HCT116 (cell line): ENCODE data around the gene PROS1. TPM values are rescaled to one million over a fixed set of nuclear protein-coding genes. Genes with fewer than 3 reads are reported as not detected.
"Not testable (repeated sequence)": the region's sequence is repeated elsewhere in the genome, so short reads cannot be mapped to it uniquely, and the experiment has no call there.

Experiments used
- ATAC-seq: fragments of 200-7000 bp; cut with Tn5 transposase; 2 replicates; pipeline ENCODE4 v1.9.1; 2020; ENCODE audit warnings: mild to moderate bottlenecking, moderate library complexity
- BruUV-seq: library from RNA; stranded (reverse); fragments of 400-500 nt; replicated peaks from 2 replicates; lab custom pipeline; 2021; lab: Mats Ljungman, UMichigan
- CTCF ChIA-PET: fragments of 300-600 bp; sonication (Branson Sonifier 250); formaldehyde crosslinking; loops from one replicate; lab custom pipeline; 2021; ENCODE audit warnings: antibody characterized with exemption; lab: Charles Lee
- POLR2A ChIA-PET: fragments of 300-600, 350-600 bp; sonication (Branson Sonifier 250); formaldehyde crosslinking; loops from one replicate; lab custom pipeline; 2021; ENCODE audit warnings: antibody characterized with exemption; lab: Charles Lee
- RAD21 ChIA-PET, 2 experiments: fragments of 300-600 bp; sonication (Branson Sonifier 250); formaldehyde crosslinking; loops; one replicate each; lab custom pipeline; 2023; ENCODE audit warnings: low total read pairs in 2 of 2; ENCODE audit not compliant: uncharacterized antibody in 2 of 2, unreplicated experiment in 2 of 2, low non-redundant PET in 1 of 2; lab: Charles Lee
- DNase-seq: peaks from one replicate; pipeline ENCODE4 v3.0.0-alpha.2; 2010; ENCODE audit warnings: low read depth, low spot score
- H2AFZ ChIP-seq: fragments of 200-600 bp; shearing (Covaris generic), sonication (generic); 2 replicates; pipeline ENCODE4 v1.6.1; 2017; ENCODE audit warnings: low read depth, mixed run types, mixed read lengths, antibody characterized with exemption, low read length; ENCODE audit not compliant: poor library complexity, severe bottlenecking
- H3K27ac ChIP-seq: 2 replicates; pipeline ENCODE4 v1.5.1; 2012; ENCODE audit warnings: low read depth, low read length
- H3K27me3 ChIP-seq: fragments of 200-600 bp; sonication (generic); 2 replicates; pipeline ENCODE4 v1.6.1; 2016; ENCODE audit warnings: mixed run types, low read length, mixed read lengths; ENCODE audit not compliant: insufficient read depth
- H3K36me3 ChIP-seq, 2 experiments: fragments of 200-500 bp in 1 of 2; fragments of 200-600 bp in 1 of 2; sonication (Bioruptor generic) in 1 of 2; sonication (generic) in 1 of 2; 2 replicates each; pipeline versions ENCODE4 v1.5.1 to v1.6.1; 2014 to 2016; ENCODE audit warnings: low read length in 2 of 2, inconsistent platforms in 1 of 2, mixed read lengths in 1 of 2, mixed run types in 1 of 2; ENCODE audit not compliant: insufficient read depth in 2 of 2, control insufficient read depth in 1 of 2
- H3K4me1 ChIP-seq, 2 experiments: fragments of 200-600 bp in 1 of 2; sonication (generic) in 1 of 2; 2 replicates each; pipeline versions ENCODE4 v1.5.1 to v1.6.1; 2012 to 2017; ENCODE audit warnings: low read length in 2 of 2, inconsistent platforms in 1 of 2, mild to moderate bottlenecking in 1 of 2, mixed read lengths in 1 of 2, mixed run types in 1 of 2, moderate library complexity in 1 of 2; ENCODE audit not compliant: insufficient read depth in 2 of 2, control insufficient read depth in 1 of 2
- H3K4me2 ChIP-seq: fragments of 200-600 bp; sonication (generic); 2 replicates; pipeline ENCODE4 v1.6.1; 2017; ENCODE audit warnings: mixed run types, low read length, mixed read lengths
- H3K4me3 ChIP-seq, 2 experiments: fragments of 200-600 bp in 1 of 2; sonication (generic) in 1 of 2; replicated peaks in 1 of 2; 2 replicates each; pipeline ENCODE4 v1.5.1; 2011 to 2016; ENCODE audit warnings: low read length in 2 of 2, control low read depth in 1 of 2, low read depth in 1 of 2, mild to moderate bottlenecking in 1 of 2, mixed read lengths in 1 of 2, mixed run types in 1 of 2
- H3K79me2 ChIP-seq: fragments of 200-600 bp; sonication (generic); 2 replicates; pipeline ENCODE4 v1.6.1; 2017; ENCODE audit warnings: mild to moderate bottlenecking, mixed run types, low read length, moderate library complexity, mixed read lengths; ENCODE audit not compliant: insufficient read depth
- H3K9ac ChIP-seq: fragments of 200-600 bp; sonication (generic); 2 replicates; pipeline ENCODE4 v1.6.1; 2016; ENCODE audit warnings: low read length, mixed read lengths
- H3K9me2 ChIP-seq: fragments of 200-600 bp; sonication (generic), shearing (Covaris generic); 2 replicates; pipeline ENCODE4 v1.6.1; 2017; ENCODE audit warnings: mixed run types, mild to moderate bottlenecking, moderate library complexity; ENCODE audit not compliant: insufficient read depth
- H3K9me3 ChIP-seq, 2 experiments: fragments of 200-500 bp in 1 of 2; fragments of 200-600 bp in 1 of 2; sonication (Bioruptor generic) in 1 of 2; sonication (generic) in 1 of 2; 2 replicates each; pipeline ENCODE4 v1.6.1; 2014 to 2017; ENCODE audit warnings: low read length in 2 of 2, mixed read lengths in 2 of 2, inconsistent platforms in 1 of 2, low read depth in 1 of 2, mild to moderate bottlenecking in 1 of 2, mixed run types in 1 of 2, moderate library complexity in 1 of 2; ENCODE audit not compliant: control insufficient read depth in 1 of 2, insufficient read depth in 1 of 2
- H4K20me1 ChIP-seq: fragments of 200-600 bp; sonication (generic), shearing (Covaris generic); 2 replicates; pipeline ENCODE4 v1.6.1; 2017; ENCODE audit warnings: mixed run types, mild to moderate bottlenecking, moderate library complexity; ENCODE audit not compliant: insufficient read depth
- TCF7L2 ChIP-seq: IDR thresholded peaks from 2 replicates; pipeline ENCODE4 v1.7.0; 2011; ENCODE audit warnings: borderline replicate concordance, inconsistent platforms; ENCODE audit not compliant: insufficient read depth, insufficient read length; ENCODE audit errors: extremely low read depth
- intact Hi-C: fragments of 100-400 bp; cut with micrococcal nuclease; formaldehyde crosslinking; loops from 2 replicates; pipeline ENCODE4 v1.10.0; 2022
- total RNA-seq: library from RNA; stranded (reverse); gene quantifications from one replicate; pipeline ENCODE4 v1.2.1, GENCODE V29; 2021; ENCODE audit not compliant: unreplicated experiment
- TF ChIP-seq, protein P1 (sequence below): IDR thresholded peaks from 2 replicates; pipeline ENCODE4 v1.6.1; 2012
- TF ChIP-seq, protein P2 (sequence below), 3 experiments: fragments of 200-600 bp in 1 of 3; sonication (generic) in 1 of 3; IDR thresholded peaks in 2 of 3; conservative IDR thresholded peaks in 1 of 3; 2 replicates each; pipeline ENCODE4 v1.5.1; 2012 to 2017; ENCODE audit warnings: low read depth in 2 of 3, low read length in 2 of 3, antibody characterized with exemption in 1 of 3, borderline replicate concordance in 1 of 3, control low read depth in 1 of 3, mild to moderate bottlenecking in 1 of 3, mixed read lengths in 1 of 3, mixed run types in 1 of 3, moderate library complexity in 1 of 3; ENCODE audit not compliant: insufficient read depth in 1 of 3

PROS1 gene
- total RNA-seq, 1 experiment from 2014 or later, result 9.6 TPM

DNA sequence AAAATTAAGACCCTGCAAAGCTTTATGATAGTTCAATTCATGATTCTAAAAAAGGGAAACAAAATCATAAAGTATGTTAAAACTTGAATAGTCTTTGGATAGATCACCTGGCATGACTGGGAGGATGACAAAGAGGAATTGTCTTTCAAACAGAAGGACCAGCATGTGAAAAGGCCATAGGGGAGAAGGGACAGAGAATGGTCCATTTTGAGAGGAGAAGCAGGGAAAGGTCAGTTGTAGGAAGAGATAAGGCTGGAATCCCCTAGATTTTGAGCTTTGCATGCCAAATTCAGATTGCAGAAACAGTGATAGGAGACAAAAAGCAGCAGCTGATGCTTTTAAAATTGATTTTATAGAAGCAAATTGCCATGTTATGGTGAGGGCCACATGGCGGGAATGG, 12.7 kb downstream of the PROS1 start:
- CTCF ChIA-PET, result no interaction called here
- intact Hi-C loops, result no loop called here
- no peak for ATAC-seq

DNA sequence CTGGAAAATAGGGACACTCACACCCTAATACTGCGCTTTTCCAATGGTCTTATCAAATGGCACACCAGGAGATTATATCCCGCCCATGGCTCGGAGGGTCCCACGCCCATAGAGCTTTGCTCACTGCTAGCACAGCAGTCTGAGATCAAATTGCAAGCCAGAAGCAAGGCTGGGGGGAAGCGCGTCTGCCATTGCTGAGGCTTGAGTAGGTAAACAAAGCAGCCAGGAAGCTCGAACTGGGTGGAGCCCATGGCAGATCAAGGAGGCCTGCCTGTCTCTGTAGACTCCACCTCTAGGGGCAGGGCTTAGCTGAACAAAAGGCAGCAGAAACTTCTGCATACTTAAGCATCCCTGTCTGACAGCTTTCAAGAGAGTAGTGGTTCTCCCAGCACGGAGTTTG, 23.7 kb downstream of the PROS1 start:
- H3K36me3 ChIP-seq, H3K4me1 ChIP-seq, H3K27me3 ChIP-seq, BruUV-seq, H3K27ac ChIP-seq, H3K9me2 ChIP-seq, POLR2A ChIA-PET, H3K79me2 ChIP-seq, DNase-seq, H3K4me2 ChIP-seq, H3K4me3 ChIP-seq, RAD21 ChIA-PET, intact Hi-C loops, CTCF ChIA-PET, H2AFZ ChIP-seq, H3K9ac ChIP-seq, ATAC-seq, H3K9me3 ChIP-seq, H4K20me1 ChIP-seq: not testable (repeated sequence)

More for the DNA sequence above, 12.7 kb downstream of the PROS1 start:
- no peaks in the 10 kb centered on the region for H3K27me3 ChIP-seq
- H3K4me2 ChIP-seq, result no peak overlapping the region
- H3K4me3 ChIP-seq, result no peak overlapping the region
- no peaks in the 10 kb centered on the region for H3K9me3 ChIP-seq
- no peak overlapping the region for H3K27ac ChIP-seq
- no peaks in the 10 kb centered on the region for H4K20me1 ChIP-seq
- DNase-seq, result no peak
- no peaks in the 10 kb centered on the region for H3K79me2 ChIP-seq
- ChIA-PET RAD21 (no interaction called here), POLR2A (interaction anchor here (1.8 kb wide), 1 partner anchor 12 kb away, joined by 4 read pairs; the partner anchor contains the start of gene PROS1)
- no peak for TF ChIP-seq TCF7L2
- TF ChIP-seq, protein P1, sequence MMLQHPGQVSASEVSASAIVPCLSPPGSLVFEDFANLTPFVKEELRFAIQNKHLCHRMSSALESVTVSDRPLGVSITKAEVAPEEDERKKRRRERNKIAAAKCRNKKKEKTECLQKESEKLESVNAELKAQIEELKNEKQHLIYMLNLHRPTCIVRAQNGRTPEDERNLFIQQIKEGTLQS, result no peak
- TF ChIP-seq, protein P2, sequence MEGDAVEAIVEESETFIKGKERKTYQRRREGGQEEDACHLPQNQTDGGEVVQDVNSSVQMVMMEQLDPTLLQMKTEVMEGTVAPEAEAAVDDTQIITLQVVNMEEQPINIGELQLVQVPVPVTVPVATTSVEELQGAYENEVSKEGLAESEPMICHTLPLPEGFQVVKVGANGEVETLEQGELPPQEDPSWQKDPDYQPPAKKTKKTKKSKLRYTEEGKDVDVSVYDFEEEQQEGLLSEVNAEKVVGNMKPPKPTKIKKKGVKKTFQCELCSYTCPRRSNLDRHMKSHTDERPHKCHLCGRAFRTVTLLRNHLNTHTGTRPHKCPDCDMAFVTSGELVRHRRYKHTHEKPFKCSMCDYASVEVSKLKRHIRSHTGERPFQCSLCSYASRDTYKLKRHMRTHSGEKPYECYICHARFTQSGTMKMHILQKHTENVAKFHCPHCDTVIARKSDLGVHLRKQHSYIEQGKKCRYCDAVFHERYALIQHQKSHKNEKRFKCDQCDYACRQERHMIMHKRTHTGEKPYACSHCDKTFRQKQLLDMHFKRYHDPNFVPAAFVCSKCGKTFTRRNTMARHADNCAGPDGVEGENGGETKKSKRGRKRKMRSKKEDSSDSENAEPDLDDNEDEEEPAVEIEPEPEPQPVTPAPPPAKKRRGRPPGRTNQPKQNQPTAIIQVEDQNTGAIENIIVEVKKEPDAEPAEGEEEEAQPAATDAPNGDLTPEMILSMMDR (IDR thresholded peaks at IDR 0.05 in 2 of 3, conservative IDR thresholded peaks at IDR 0.05 in 1 of 3; ENCODE audit: borderline replicate concordance in 1 of 3, insufficient read depth in 1 of 3, low read depth in 2 of 3, low read length in 2 of 3), result no peak
- H2AFZ ChIP-seq, result no peak overlapping the region
- BruUV-seq, result no TSS peak
- H3K9me2 ChIP-seq, result no peaks in the 10 kb centered on the region
- H3K36me3 ChIP-seq, result no peaks in the 10 kb centered on the region
- H3K9ac ChIP-seq, result no peak overlapping the region
- H3K4me1 ChIP-seq, result no peaks in the 10 kb centered on the region

DNA sequence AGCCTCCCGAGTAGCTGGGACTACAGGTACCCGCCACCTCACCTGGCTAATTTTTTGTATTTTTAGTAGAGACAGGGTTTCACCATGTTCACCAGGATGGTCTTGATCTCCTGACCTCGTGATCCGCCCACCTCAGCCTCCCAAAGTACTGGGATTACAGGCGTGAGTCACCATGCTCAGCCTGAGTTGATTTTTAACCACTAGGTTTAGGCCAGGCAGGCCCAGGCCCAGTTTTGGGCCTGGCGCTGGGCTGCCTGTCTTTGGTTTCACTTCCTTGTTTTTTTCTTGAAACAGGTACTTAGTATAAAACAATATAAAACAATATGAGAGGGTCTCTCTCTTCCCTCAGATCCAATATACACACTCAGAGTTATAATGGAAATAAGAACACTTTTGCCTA, 36.2 kb downstream of the PROS1 start:
- H3K9ac ChIP-seq, H3K36me3 ChIP-seq, POLR2A ChIA-PET, H2AFZ ChIP-seq, H3K4me2 ChIP-seq, H3K27me3 ChIP-seq, ATAC-seq, H3K4me1 ChIP-seq, H3K9me2 ChIP-seq, H3K9me3 ChIP-seq, H4K20me1 ChIP-seq, CTCF ChIA-PET, intact Hi-C loops, RAD21 ChIA-PET, H3K79me2 ChIP-seq, H3K27ac ChIP-seq, BruUV-seq, H3K4me3 ChIP-seq, DNase-seq: not testable (repeated sequence)
